Measurements from ENCODE around the gene SLC25A51. TPM values are rescaled to one million over a fixed set of nuclear protein-coding genes. Genes with fewer than 3 reads are reported as not detected.

The SLC25A51 gene
- total RNA-seq, 1 donor: 103 TPM

DNA sequence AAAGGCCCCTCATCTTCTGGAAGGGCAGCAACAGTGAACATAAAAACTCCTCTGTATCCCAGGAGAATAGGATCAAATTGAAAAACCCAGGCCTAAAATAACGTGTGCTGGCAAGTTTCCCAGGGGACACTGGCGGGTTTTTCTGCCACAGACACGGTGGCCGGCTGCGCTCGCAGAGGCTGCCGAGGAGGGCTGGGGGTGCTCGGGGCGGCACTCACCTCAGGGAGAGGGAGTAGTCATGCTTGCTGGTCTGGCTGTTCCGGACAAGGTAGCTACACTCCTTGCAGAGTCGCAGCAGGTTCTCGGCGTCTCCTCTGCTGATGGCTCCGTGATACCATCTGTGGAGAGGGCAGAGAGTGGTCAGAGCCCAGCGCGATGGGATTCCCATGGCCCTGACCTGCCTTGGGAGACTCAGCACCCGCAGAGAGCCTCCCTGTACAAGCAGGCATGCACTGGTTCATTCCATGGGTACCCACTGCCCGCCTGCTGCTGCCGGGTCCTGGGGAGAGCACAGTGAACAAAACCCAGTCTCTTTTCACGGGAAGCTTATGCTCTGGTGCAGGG, 44.6 kb upstream of the SLC25A51 start:
- no peak for DNase-seq (ENCODE audit: low read depth)
- no peak overlapping the region for H3K4me3 ChIP-seq (ENCODE audit: low read depth, low read length)
- TF ChIP-seq, protein P1, sequence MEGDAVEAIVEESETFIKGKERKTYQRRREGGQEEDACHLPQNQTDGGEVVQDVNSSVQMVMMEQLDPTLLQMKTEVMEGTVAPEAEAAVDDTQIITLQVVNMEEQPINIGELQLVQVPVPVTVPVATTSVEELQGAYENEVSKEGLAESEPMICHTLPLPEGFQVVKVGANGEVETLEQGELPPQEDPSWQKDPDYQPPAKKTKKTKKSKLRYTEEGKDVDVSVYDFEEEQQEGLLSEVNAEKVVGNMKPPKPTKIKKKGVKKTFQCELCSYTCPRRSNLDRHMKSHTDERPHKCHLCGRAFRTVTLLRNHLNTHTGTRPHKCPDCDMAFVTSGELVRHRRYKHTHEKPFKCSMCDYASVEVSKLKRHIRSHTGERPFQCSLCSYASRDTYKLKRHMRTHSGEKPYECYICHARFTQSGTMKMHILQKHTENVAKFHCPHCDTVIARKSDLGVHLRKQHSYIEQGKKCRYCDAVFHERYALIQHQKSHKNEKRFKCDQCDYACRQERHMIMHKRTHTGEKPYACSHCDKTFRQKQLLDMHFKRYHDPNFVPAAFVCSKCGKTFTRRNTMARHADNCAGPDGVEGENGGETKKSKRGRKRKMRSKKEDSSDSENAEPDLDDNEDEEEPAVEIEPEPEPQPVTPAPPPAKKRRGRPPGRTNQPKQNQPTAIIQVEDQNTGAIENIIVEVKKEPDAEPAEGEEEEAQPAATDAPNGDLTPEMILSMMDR (IDR thresholded peaks at IDR 0.05; ENCODE audit: insufficient read depth, low read depth, low read length): no peak

GRCh38 chr9:37947977-37948376, 44.0 kb upstream of the SLC25A51 start:
- no peak overlapping the region for H3K4me3 ChIP-seq (ENCODE audit: low read depth, low read length)
- TF ChIP-seq, protein P1 (IDR thresholded peaks at IDR 0.05; ENCODE audit: insufficient read depth, low read depth, low read length): no peak
- DNase-seq (ENCODE audit: low read depth): no peak

DNA sequence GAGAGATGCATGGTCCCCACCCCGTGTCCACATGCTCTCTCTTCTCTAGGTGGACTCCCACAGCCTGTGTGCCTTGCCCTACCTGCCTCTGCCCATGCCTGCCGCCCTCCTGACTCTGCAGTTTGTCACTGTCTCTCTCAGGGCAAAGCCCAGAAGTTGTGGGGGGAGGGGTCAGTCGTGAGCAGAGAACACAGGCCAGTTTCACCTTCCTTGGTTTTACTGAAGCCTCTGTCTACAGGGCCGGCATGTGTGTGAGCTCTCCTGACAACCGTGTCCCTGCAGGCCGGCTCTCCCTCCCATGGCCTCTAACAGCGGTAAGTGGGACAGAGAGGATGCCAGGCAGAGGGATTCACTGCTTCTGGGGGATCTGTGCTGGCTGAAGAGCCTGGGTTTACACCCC, 43.5 kb upstream of the SLC25A51 start:
- TF ChIP-seq, protein P1 (IDR thresholded peaks at IDR 0.05; ENCODE audit: insufficient read depth, low read depth, low read length): no peak
- no peak for DNase-seq (ENCODE audit: low read depth)
- H3K4me3 ChIP-seq (ENCODE audit: low read depth, low read length): no peak overlapping the region

GRCh38 chr9:37946971-37947370, 43.0 kb upstream of the SLC25A51 start:
- no peak overlapping the region for H3K4me3 ChIP-seq (ENCODE audit: low read depth, low read length)
- no peak for DNase-seq (ENCODE audit: low read depth)
- TF ChIP-seq, protein P1 (IDR thresholded peaks at IDR 0.05; ENCODE audit: insufficient read depth, low read depth, low read length): no peak

DNA sequence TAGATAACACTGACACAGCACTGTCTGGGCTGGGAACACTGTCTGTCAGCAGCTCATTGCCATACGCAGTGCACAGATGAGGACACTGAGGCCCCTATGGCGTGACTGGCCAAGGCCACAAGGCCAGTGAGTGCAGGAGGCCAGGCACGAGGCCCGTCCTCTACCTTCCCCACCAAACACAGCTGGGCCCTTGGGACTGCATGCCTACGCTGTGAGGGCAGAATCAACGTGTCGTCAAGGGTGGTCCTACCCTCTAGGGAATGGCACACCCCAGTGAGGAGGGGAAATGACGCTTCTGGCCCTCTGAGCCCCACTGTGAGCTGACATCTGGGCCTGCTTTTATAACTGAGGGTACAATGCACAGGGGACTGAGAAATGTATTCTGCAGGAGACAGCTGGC, 42.1 kb upstream of the SLC25A51 start:
- H3K4me3 ChIP-seq (ENCODE audit: low read depth, low read length): no peak overlapping the region
- DNase-seq (ENCODE audit: low read depth): no peak
- TF ChIP-seq, protein P1 (IDR thresholded peaks at IDR 0.05; ENCODE audit: insufficient read depth, low read depth, low read length): no peak

GRCh38 chr9:37944671-37945481, 40.9 kb upstream of the SLC25A51 start:
- TF ChIP-seq, protein P1 (IDR thresholded peaks at IDR 0.05; ENCODE audit: insufficient read depth, low read depth, low read length): no peak
- H3K4me3 ChIP-seq (ENCODE audit: low read depth, low read length): no peak overlapping the region
- no peak for DNase-seq (ENCODE audit: low read depth)

Measured in fibroblast of villous mesenchyme (primary cell).